ENCODE measurements around the gene KLK1.
"Not testable (repeated sequence)": the region's sequence is repeated elsewhere in the genome, so short reads cannot be mapped to it uniquely, and the experiment has no call there.

The KLK1 gene

GRCh38 chr19:50792272-50793250 lies 31.0 kb downstream of the KLK1 start:
- DNase-seq (ENCODE audit: low read depth, low spot score), result no peak

GRCh38 chr19:50791594-50792271 lies 31.9 kb downstream of the KLK1 start:
- DNase-seq (ENCODE audit: low read depth, low spot score), result no peak

GRCh38 chr19:50790922-50791467 lies 32.6 kb downstream of the KLK1 start:
- no peak for DNase-seq (ENCODE audit: low read depth, low spot score)

GRCh38 chr19:50790396-50790795 lies 33.2 kb downstream of the KLK1 start, which contains the start of gene ACP4:
TSS of gene ACP4 (plus strand) at chr19:50790415. CDS start at chr19:50790415, 0 bp downstream.
- DNase-seq (ENCODE audit: low read depth, low spot score), result no peak

- no peak for DNase-seq (ENCODE audit: low read depth, low spot score)
These were observed 38.3 kb downstream of the KLK1 start for GRCh38 chr19:50785329-50785728.

- DNase-seq (ENCODE audit: low read depth, low spot score), result no peak
These were observed 38.9 kb downstream of the KLK1 start for GRCh38 chr19:50784710-50785109.

GRCh38 chr19:50783848-50784152 lies 39.8 kb downstream of the KLK1 start:
- not testable (repeated sequence) for DNase-seq (ENCODE audit: low read depth, low spot score)

- no peak for DNase-seq (ENCODE audit: low read depth, low spot score)
These were observed 42.7 kb downstream of the KLK1 start for GRCh38 chr19:50780753-50781435.

GRCh38 chr19:50779504-50780457 lies 43.8 kb downstream of the KLK1 start:
- DNase-seq (ENCODE audit: low read depth, low spot score), result no peak

GRCh38 chr19:50778906-50779430 lies 44.6 kb downstream of the KLK1 start:
- DNase-seq (ENCODE audit: low read depth, low spot score), result no peak

GRCh38 chr19:50777830-50778303 lies 45.7 kb downstream of the KLK1 start:
- no peak for DNase-seq (ENCODE audit: low read depth, low spot score)

- DNase-seq (ENCODE audit: low read depth, low spot score), result no peak
These were observed 46.3 kb downstream of the KLK1 start for GRCh38 chr19:50777261-50777660.

- no peak for DNase-seq (ENCODE audit: low read depth, low spot score)
These were observed 47.5 kb downstream of the KLK1 start for GRCh38 chr19:50776131-50776530.

- DNase-seq (ENCODE audit: low read depth, low spot score), result not testable (repeated sequence)
These were observed 50.1 kb downstream of the KLK1 start for GRCh38 chr19:50773454-50773853.

- not testable (repeated sequence) for DNase-seq (ENCODE audit: low read depth, low spot score)
These were observed 50.7 kb downstream of the KLK1 start for GRCh38 chr19:50772912-50773311.

GRCh38 chr19:50772476-50772875 lies 51.1 kb downstream of the KLK1 start:
- no peak for DNase-seq (ENCODE audit: low read depth, low spot score)

- DNase-seq (ENCODE audit: low read depth, low spot score), result no peak
These were observed 52.7 kb downstream of the KLK1 start for GRCh38 chr19:50770888-50771287.

- not testable (repeated sequence) for DNase-seq (ENCODE audit: low read depth, low spot score)
These were observed 53.4 kb downstream of the KLK1 start, which contains the start of gene GPR32 for GRCh38 chr19:50770164-50770563. TSS of gene GPR32 (plus strand) at chr19:50770464. CDS start at chr19:50770601, 137 bp downstream.
